PC-9 (cell line): ENCODE measurements around the gene GTPBP3.

Experiments
- EZH2 ChIP-seq: fragments of 200-600 bp; sonication (generic); IDR thresholded peaks from 2 replicates; pipeline ENCODE4 v1.8.0; 2017; ENCODE audit warnings: antibody characterized with exemption, low read depth
- TF ChIP-seq, protein P1 (sequence below): fragments of 200-600 bp; sonication (generic); conservative IDR thresholded peaks from 2 replicates; pipeline ENCODE4 v1.6.1; 2017; ENCODE audit warnings: mixed run types, antibody characterized with exemption, mild to moderate bottlenecking, moderate library complexity

DNA sequence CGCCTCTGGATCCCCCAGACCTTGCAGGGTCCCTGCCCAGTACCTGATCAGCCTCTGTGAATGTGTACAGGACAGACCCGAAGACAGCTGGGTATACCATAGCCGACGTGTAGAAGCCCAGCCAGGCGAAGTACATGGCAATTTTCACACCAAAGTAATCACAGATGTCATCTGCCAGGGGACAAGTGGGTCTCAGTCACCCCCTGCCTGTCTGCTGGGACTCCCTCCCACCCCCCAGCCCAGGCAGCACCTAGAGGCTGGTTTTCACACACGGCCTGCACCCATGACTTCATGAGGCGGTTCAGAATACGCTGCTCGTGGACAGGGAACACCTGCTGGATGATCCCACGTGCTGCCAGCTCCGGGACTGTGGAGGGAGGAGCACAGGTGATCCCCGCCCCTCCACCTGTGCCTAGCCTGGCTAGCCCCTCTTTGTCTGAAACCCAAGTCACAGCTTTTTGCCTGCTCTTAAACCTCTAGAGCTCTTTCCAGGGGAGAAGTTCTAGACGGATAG lies 6.3 kb upstream of the GTPBP3 start:
- TF ChIP-seq, protein P1, sequence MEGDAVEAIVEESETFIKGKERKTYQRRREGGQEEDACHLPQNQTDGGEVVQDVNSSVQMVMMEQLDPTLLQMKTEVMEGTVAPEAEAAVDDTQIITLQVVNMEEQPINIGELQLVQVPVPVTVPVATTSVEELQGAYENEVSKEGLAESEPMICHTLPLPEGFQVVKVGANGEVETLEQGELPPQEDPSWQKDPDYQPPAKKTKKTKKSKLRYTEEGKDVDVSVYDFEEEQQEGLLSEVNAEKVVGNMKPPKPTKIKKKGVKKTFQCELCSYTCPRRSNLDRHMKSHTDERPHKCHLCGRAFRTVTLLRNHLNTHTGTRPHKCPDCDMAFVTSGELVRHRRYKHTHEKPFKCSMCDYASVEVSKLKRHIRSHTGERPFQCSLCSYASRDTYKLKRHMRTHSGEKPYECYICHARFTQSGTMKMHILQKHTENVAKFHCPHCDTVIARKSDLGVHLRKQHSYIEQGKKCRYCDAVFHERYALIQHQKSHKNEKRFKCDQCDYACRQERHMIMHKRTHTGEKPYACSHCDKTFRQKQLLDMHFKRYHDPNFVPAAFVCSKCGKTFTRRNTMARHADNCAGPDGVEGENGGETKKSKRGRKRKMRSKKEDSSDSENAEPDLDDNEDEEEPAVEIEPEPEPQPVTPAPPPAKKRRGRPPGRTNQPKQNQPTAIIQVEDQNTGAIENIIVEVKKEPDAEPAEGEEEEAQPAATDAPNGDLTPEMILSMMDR = no peak
- no peak for TF ChIP-seq EZH2
